Activated naive CD4-positive, alpha-beta T cell treated with anti-CD3 and anti-CD28 coated beads, Interleukin-2, amount 10 ng/mL, durations not matched to agents 7 days and 5 days (primary cell): ENCODE results near the gene BRI3.

Experiments used
- CTCF ChIA-PET: fragments of 350-600 bp; sonication (Branson Sonifier 250); formaldehyde crosslinking; loops from one replicate; lab custom pipeline; 2021; ENCODE audit warnings: antibody characterized with exemption; lab: Charles Lee
- DNase-seq: peaks from one replicate; pipeline ENCODE4 v3.0.0-alpha.2; 2020
- H3K27ac Mint-ChIP-seq: one replicate; pipeline ENCODE4 v1.8.0; 2021; ENCODE audit warnings: mild to moderate bottlenecking, moderate library complexity, mixed read lengths
- H3K27me3 Mint-ChIP-seq: one replicate; pipeline ENCODE4 v1.8.0; 2021; ENCODE audit warnings: mild to moderate bottlenecking, mixed read lengths
- H3K36me3 Mint-ChIP-seq: one replicate; pipeline ENCODE4 v1.8.0; 2021; ENCODE audit warnings: mixed read lengths
- H3K4me1 Mint-ChIP-seq: one replicate; pipeline ENCODE4 v1.8.0; 2021; ENCODE audit warnings: mixed read lengths
- H3K4me3 Mint-ChIP-seq: one replicate; pipeline ENCODE4 v1.8.0; 2021; ENCODE audit warnings: mild to moderate bottlenecking, moderate library complexity, mixed read lengths
- H3K9me3 Mint-ChIP-seq: one replicate; pipeline ENCODE4 v1.8.0; 2021; ENCODE audit warnings: mixed read lengths

Gene BRI3

DNA sequence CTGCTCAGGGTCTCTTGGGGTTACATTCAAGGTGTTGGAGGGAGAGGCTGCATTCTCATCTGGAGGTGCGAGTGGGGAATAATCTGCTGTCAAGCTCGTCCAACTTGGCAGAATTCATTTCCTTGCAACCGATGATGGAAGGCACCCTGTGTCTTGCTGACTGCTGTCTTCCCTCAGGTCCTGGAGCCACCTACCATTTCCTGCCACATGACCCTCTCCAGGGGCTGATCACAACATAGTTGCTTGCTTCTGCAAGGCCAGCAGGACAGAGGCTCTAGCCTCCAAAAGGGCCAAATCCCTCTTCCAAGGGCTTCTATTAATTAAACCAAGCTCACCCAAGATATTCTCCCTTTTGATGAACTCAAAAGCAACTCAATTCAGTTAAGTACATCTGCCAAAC, 14.2 kb upstream of the BRI3 start:
- no peak overlapping the region for H3K27ac Mint-ChIP-seq
- peaks cover 16% of the 10 kb centered on the region for H3K36me3 Mint-ChIP-seq
- peaks cover 5% of the 10 kb centered on the region for H3K4me1 Mint-ChIP-seq
- DNase-seq: no peak
- H3K4me3 Mint-ChIP-seq: no peak overlapping the region
- H3K9me3 Mint-ChIP-seq: no peaks in the 10 kb centered on the region
- CTCF ChIA-PET: interaction anchor here (0.8 to 1.9 kb wide), 2 partner anchors 14 to 18 kb away, joined by 3 to 6 read pairs; no protein-coding TSS in a partner anchor
- H3K27me3 Mint-ChIP-seq: no peaks in the 10 kb centered on the region

- Mint-ChIP-seq H3K4me1 (peaks cover 3% of the 10 kb centered on the region), H3K27ac (no peak overlapping the region), H3K27me3 (no peaks in the 10 kb centered on the region), H3K36me3 (no peaks in the 10 kb centered on the region), H3K9me3 (no peaks in the 10 kb centered on the region), H3K4me3 (no peak overlapping the region)
- DNase-seq: no peak
- CTCF ChIA-PET: no interaction called here
Measured at GRCh38 chr7:98276241-98276761, 5.2 kb upstream of the BRI3 start.

DNA sequence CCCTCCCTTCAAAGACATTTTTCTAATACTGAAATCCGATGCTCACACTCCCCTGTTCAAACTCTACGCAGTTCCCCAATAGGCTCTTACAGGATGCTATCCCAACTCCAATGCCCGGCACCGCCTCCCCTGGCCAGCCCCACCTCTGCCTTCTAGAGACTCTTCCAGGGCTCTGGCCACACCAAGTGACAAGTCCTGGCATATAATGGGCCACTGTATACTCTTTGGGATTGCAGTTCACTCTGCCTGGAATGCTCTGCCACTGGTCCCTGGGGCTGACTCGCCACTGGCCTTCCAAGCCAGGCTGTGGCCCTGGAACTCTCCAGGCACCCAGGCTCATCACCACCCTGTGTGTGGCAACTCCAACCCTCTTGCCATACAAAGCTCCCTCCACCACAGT, 3.1 kb upstream of the BRI3 start:
- Mint-ChIP-seq H3K27me3 (no peaks in the 10 kb centered on the region), H3K4me1 (peaks cover 17% of the 10 kb centered on the region), H3K36me3 (peaks cover 8% of the 10 kb centered on the region), H3K27ac (no peak overlapping the region), H3K4me3 (no peak overlapping the region), H3K9me3 (no peaks in the 10 kb centered on the region)
- CTCF ChIA-PET: no interaction called here
- no peak for DNase-seq

- CTCF ChIA-PET: no interaction called here
- DNase-seq: no peak
- no peak overlapping the region for H3K27ac Mint-ChIP-seq
- H3K9me3 Mint-ChIP-seq: no peaks in the 10 kb centered on the region
- peaks cover 8% of the 10 kb centered on the region for H3K36me3 Mint-ChIP-seq
- H3K4me3 Mint-ChIP-seq: no peak overlapping the region
- H3K27me3 Mint-ChIP-seq: no peaks in the 10 kb centered on the region
- peaks cover 21% of the 10 kb centered on the region for H3K4me1 Mint-ChIP-seq
Measured at GRCh38 chr7:98278936-98279335, 2.5 kb upstream of the BRI3 start.

GRCh38 chr7:98280296-98280695, 1.2 kb upstream of the BRI3 start:
- CTCF ChIA-PET: no interaction called here
- peak overlapping the region; percentile 77 for H3K4me3 Mint-ChIP-seq
- H3K4me1 Mint-ChIP-seq: peaks cover 30% of the 10 kb centered on the region
- H3K27ac Mint-ChIP-seq: peak overlapping the region; percentile 88
- no peak for DNase-seq
- no peaks in the 10 kb centered on the region for H3K27me3 Mint-ChIP-seq
- no peaks in the 10 kb centered on the region for H3K9me3 Mint-ChIP-seq
- peaks cover 9% of the 10 kb centered on the region for H3K36me3 Mint-ChIP-seq

GRCh38 chr7:98281757-98282606, 496 bp downstream of the BRI3 start:
- peaks cover 30% of the 10 kb centered on the region for H3K4me1 Mint-ChIP-seq
- peak overlapping the region; percentile 70 for H3K27ac Mint-ChIP-seq
- H3K9me3 Mint-ChIP-seq: no peaks in the 10 kb centered on the region
- peak overlapping the region; percentile 82 for H3K4me3 Mint-ChIP-seq
- H3K27me3 Mint-ChIP-seq: no peaks in the 10 kb centered on the region
- DNase-seq: peak; percentile 59
- CTCF ChIA-PET: no interaction called here
- H3K36me3 Mint-ChIP-seq: peaks cover 9% of the 10 kb centered on the region

- CTCF ChIA-PET: no interaction called here
- peaks cover 30% of the 10 kb centered on the region for H3K4me1 Mint-ChIP-seq
- no peaks in the 10 kb centered on the region for H3K27me3 Mint-ChIP-seq
- H3K9me3 Mint-ChIP-seq: no peaks in the 10 kb centered on the region
- DNase-seq: no peak
- H3K4me3 Mint-ChIP-seq: peak overlapping the region; percentile 82
- H3K27ac Mint-ChIP-seq: peak overlapping the region; percentile 70
- peaks cover 9% of the 10 kb centered on the region for H3K36me3 Mint-ChIP-seq
Measured at GRCh38 chr7:98282703-98283102, 1.2 kb downstream of the BRI3 start.

DNA sequence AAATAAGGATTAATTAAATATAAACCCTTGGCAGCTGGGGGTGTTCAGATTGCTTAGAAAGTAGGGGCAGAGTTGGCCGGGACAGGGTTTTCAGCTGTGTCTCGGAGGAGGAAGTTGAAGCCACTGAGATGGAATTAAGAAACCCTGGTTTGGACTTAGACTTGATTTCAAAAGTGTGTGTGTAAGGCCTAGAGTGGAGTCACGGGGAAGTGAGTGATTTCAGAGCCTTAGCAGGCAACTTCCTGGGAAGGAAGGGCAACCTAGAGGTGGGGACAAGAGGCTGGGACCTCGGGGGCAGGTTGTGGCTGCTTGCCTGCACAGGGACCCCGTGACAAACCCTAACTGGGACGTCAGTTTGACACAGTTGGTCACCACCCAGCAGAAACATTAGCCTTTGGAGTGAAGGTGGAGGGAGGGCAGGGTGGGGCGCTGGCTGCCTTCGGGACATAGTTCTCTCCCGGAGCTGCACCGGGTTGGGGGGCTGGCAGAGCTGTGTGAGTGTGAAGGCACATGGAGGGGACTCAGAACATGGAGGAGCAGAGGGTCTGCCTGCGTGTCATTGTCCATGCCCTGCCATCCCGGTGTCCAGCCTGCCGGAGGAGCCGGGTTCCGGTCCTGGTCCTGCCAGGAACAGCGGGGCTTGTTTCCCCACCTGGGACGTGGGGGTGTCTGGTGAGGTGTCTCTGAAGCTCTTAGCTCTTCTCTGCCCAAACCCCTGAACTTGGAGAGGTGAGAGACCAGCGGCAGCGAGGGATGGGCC, 1.8 kb downstream of the BRI3 start:
- no peak for DNase-seq
- CTCF ChIA-PET: no interaction called here
- Mint-ChIP-seq H3K4me3 (peak overlapping the region; percentile 82), H3K9me3 (no peaks in the 10 kb centered on the region), H3K27ac (peak overlapping the region; percentile 33), H3K4me1 (peaks cover 30% of the 10 kb centered on the region), H3K36me3 (peaks cover 9% of the 10 kb centered on the region), H3K27me3 (no peaks in the 10 kb centered on the region)

GRCh38 chr7:98283887-98284222, 2.4 kb downstream of the BRI3 start:
- peaks cover 11% of the 10 kb centered on the region for H3K36me3 Mint-ChIP-seq
- H3K9me3 Mint-ChIP-seq: no peaks in the 10 kb centered on the region
- peaks cover 30% of the 10 kb centered on the region for H3K4me1 Mint-ChIP-seq
- DNase-seq: no peak
- no peaks in the 10 kb centered on the region for H3K27me3 Mint-ChIP-seq
- peak overlapping the region; percentile 39 for H3K4me3 Mint-ChIP-seq
- CTCF ChIA-PET: no interaction called here
- no peak overlapping the region for H3K27ac Mint-ChIP-seq

GRCh38 chr7:98284335-98285036, 3.0 kb downstream of the BRI3 start:
- Mint-ChIP-seq H3K27ac (no peak overlapping the region), H3K4me1 (peaks cover 30% of the 10 kb centered on the region), H3K36me3 (peaks cover 11% of the 10 kb centered on the region), H3K27me3 (no peaks in the 10 kb centered on the region), H3K9me3 (no peaks in the 10 kb centered on the region), H3K4me3 (peak overlapping the region; percentile 39)
- no peak for DNase-seq
- CTCF ChIA-PET: no interaction called here

DNA sequence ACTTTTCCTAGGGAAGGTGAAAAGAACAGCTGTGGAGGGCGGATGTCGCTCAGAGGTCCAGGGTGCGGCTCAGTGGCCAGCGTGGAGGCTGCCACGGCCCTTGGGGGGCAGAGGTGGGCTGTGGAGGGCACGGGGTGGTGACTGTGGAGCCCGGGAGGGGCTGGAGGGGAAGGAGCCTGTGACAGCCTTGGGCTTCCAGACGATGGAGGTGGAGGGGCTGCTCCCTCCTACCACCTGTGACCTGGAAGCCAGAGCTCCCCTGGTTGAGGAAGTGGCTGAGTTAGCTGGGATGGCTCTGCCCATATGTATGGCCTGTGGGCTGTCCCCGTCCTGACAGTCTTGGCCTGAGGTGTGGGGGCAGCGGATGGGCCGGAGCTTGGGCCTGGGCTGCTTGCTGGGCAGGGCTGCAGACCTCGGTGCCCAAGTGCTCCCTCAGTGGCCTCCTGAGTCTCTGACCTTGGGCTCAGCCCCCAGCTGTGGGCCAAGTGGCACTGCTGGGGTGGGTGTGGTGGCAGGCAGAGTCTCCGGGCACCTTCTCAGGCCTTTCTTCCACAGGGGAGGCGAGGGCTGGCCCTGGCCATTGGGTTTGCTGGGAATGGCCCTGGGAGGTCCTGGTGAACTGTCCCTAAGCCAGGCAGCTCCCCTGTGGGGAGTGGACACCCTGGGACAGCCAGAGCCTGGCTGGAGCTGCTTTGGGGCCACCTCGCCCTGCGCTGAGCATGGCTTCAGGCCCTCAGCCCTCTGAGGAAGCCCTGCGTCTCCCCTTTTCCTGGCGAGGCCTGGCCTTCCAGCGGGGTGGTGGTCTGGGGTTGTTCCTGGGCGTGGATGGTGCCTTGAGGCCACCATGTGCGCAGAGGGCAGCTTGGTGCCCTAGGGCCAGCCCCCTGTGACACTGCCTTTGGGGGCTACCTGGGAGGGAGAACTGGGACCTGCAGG, 3.9 kb downstream of the BRI3 start:
- peaks cover 30% of the 10 kb centered on the region for H3K4me1 Mint-ChIP-seq
- no peak for DNase-seq
- H3K4me3 Mint-ChIP-seq: no peak overlapping the region
- no peaks in the 10 kb centered on the region for H3K9me3 Mint-ChIP-seq
- H3K27me3 Mint-ChIP-seq: no peaks in the 10 kb centered on the region
- peaks cover 11% of the 10 kb centered on the region for H3K36me3 Mint-ChIP-seq
- H3K27ac Mint-ChIP-seq: peak overlapping the region; percentile 67
- CTCF ChIA-PET: no interaction called here

- peaks cover 13% of the 10 kb centered on the region for H3K36me3 Mint-ChIP-seq
- no peak for DNase-seq
Measured at GRCh38 chr7:98286093-98286539, 4.6 kb downstream of the BRI3 start.

GRCh38 chr7:98286701-98287485, 5.4 kb downstream of the BRI3 start:
- no peak overlapping the region for H3K4me3 Mint-ChIP-seq
- no peak overlapping the region for H3K27ac Mint-ChIP-seq
- peaks cover 13% of the 10 kb centered on the region for H3K36me3 Mint-ChIP-seq
- DNase-seq: no peak
- peaks cover 27% of the 10 kb centered on the region for H3K4me1 Mint-ChIP-seq
- CTCF ChIA-PET: no interaction called here
- H3K27me3 Mint-ChIP-seq: no peaks in the 10 kb centered on the region
- no peaks in the 10 kb centered on the region for H3K9me3 Mint-ChIP-seq

More at GRCh38 chr7:98286093-98286539, 4.6 kb downstream of the BRI3 start:
- no peak overlapping the region for H3K4me3 Mint-ChIP-seq
- H3K4me1 Mint-ChIP-seq: peaks cover 27% of the 10 kb centered on the region
- CTCF ChIA-PET: no interaction called here
- H3K27ac Mint-ChIP-seq: no peak overlapping the region
- no peaks in the 10 kb centered on the region for H3K9me3 Mint-ChIP-seq
- H3K27me3 Mint-ChIP-seq: no peaks in the 10 kb centered on the region
